Right cardiac atrium (tissue), 5 donors: ENCODE measurements around the gene MT1E. TPM values are rescaled to one million over a fixed set of nuclear protein-coding genes. Genes with fewer than 3 reads are reported as not detected.
A peak's percentile ranks its signal among the peaks of the same experiment; 100 is the strongest.

ENCODE experiments used
- ATAC-seq, 2 donors: fragments of 200-7000 bp; cut with Tn5 transposase; one replicate each; pipeline versions ENCODE4 v1.8.0 to v1.9.1; 2020; ENCODE audit warnings: moderate library complexity in 2 of 2, mild to moderate bottlenecking in 1 of 2
- DNase-seq, 3 donors: peaks; one replicate each; pipeline ENCODE4 v3.0.0-alpha.2; 2020
- H3K27ac ChIP-seq: one replicate; pipeline ENCODE4 v1.5.1; 2013; ENCODE audit warnings: mild to moderate bottlenecking, low read length, control low read depth, moderate library complexity
- H3K27me3 ChIP-seq: one replicate; pipeline ENCODE4 v1.6.1; 2013; ENCODE audit not compliant: control insufficient read depth, insufficient read depth
- H3K4me1 ChIP-seq: one replicate; pipeline ENCODE4 v1.6.1; 2013; ENCODE audit warnings: low read length; ENCODE audit not compliant: control insufficient read depth, insufficient read depth
- H3K4me3 ChIP-seq: one replicate; pipeline ENCODE4 v1.5.1; 2013; ENCODE audit warnings: low read length, control low read depth
- H3K9me3 ChIP-seq: one replicate; pipeline ENCODE4 v1.6.1; 2013; ENCODE audit warnings: low read length; ENCODE audit not compliant: control insufficient read depth
- WGBS: extraction: QIAGEN DNeasy Blood & Tissue Kit; methylation state at CpG from one replicate; pipeline ENCODE4 v1.1.7; 2013; 5-methylcytosine and 5-hydroxymethylcytosine counted together
- intact Hi-C, 4 donors: fragments of 100-400 bp; cut with DNase I; formaldehyde crosslinking; loops; one replicate each; pipeline versions ENCODE4 v1.11.0 to v1.14.0; 2022 to 2023
- polyA plus RNA-seq: library from polyadenylated mRNA; stranded (reverse); fragments of 200-250 nt; gene quantifications from one replicate; pipeline ENCODE4 v1.2.3, GENCODE V29; 2013
- total RNA-seq, 4 donors: library from RNA; stranded (reverse); fragmentation: NEBNext Ultra II Directional; extraction: Animal tissue kit (Norgen Biotek cat#: 25700); gene quantifications; one replicate each; pipeline ENCODE4 v1.2.1, GENCODE V29; 2021
- donor health status: healthy with polysubstance abuse.
- donor health status: DM: no; HTN: yes; CAD: no.
- donor health status: DM: no; HTN: no; CAD: no.
- donor health status: DM: no; HTN: yes; CAD: no; lungs with severe emphysema.
- donor health status: DM: yes; HTN: yes; CAD: no.

Gene MT1E
- total and polyA plus RNA-seq, 5 donors = 58.7 to 129 (median 72.7) TPM

DNA sequence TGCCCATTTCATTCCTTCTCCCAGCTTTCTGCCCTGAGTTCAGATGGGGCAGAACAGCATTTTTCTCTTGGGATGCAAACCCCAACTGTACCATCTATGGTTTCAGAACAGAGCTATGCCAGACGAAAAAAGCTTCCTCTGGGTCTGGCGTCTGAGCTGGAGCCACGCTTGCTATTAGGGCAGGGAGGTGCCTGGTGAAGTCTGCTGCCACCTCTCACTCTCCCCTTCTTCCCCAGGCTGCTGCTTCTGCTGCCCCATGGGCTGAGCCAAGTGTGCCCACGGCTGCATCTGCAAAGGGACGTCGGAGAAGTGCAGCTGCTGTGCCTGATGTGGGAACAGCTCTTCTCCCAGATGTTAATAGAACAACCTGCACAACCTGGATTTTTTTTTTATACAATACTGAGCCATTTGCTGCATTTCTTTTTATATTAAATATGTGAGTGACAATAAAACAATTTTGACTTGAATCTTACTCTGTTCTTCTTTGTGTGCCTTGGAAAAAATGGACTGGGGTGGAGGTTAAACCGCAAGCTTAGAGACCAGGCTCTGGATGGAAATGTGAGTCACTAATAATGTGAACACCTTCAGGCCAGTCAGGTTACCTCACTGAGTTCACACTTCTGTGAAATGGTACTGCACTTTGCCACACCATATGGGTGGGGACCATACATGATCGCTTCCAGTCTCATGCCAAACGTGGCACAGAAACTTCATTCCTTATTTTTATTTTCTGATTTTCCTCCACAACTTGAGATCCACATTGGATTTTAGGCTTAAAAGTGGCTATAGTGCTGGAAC is 11.2 kb downstream of the MT1E start:
- intact Hi-C loops = no loop called here
- no peaks in the 10 kb centered on the region for H3K9me3 ChIP-seq
- no peaks in the 10 kb centered on the region for H3K27me3 ChIP-seq
- H3K27ac ChIP-seq = no peak overlapping the region
- peaks cover 1% of the 10 kb centered on the region for H3K4me1 ChIP-seq
- no peak overlapping the region for H3K4me3 ChIP-seq
- WGBS = 50% methylated on average over 9 of the region's 9 CpGs
- no peak for DNase-seq
- no peak for ATAC-seq

DNA sequence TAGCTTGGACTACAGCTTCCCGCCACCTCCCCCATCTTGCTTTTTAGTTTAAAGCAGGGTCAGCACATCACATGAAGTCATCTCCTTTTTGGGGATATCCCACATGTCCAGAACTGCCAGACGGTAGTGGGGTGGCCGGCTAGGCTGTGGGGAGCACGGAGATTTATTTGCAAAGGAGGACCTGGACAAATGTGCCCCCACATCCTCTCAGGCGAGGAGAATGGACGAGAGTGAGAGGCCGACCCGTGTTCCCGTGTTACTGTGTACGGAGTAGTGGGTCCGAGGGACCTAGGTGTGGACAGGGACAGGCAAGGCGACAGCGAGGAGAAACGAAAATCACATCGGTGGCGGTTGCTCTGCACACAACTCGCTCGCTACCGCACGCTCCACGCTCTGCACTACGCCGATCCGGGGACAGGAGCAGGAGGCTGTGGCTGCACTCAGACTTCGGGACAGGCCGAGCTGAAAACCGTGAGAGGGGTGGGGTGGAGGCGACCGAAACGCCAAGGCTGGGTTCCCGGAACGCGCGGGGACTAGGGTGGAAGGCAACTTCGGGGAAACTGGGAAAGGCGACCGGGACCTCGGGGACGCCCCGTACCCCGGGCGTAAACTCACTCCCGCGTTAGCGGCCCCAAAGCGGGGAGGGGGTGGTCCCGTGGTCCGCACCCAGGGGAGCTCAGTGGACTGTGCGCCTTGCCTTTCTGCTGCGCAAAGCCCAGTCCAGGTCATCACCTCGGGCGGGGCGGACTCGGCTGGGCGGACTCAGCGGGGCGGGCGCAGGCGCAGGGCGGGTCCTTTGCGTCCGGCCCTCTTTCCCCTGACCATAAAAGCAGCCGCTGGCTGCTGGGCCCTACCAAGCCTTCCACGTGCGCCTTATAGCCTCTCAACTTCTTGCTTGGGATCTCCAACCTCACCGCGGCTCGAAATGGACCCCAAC is 12.5 kb downstream of the MT1E start, which contains the start of gene MT1A:
Gene MT1A (plus strand): TSS at position 853 of the 937 bp plus-strand sequence. CDS start 73 bp downstream, at position 926.
- intact Hi-C loops = no loop called here
- ATAC-seq (peak; percentile 91), DNase-seq (peak; percentile 91 to 95 (median 93))
- H3K27ac ChIP-seq = peak within 1 kb of the TSS; percentile 3
- H3K4me1 ChIP-seq = peaks cover 1% of the 10 kb centered on the region
- WGBS = 7% methylated on average over 68 of the region's 68 CpGs
- peak within 1 kb of the TSS; percentile 51 for H3K4me3 ChIP-seq
- no peaks in the 10 kb centered on the region for H3K27me3 ChIP-seq
- no peaks in the 10 kb centered on the region for H3K9me3 ChIP-seq

GRCh38 chr16:56639045-56639444 is 13.5 kb downstream of the MT1E start:
- no peak for ATAC-seq
- H3K27me3 ChIP-seq = no peaks in the 10 kb centered on the region
- intact Hi-C loops = no loop called here
- H3K27ac ChIP-seq = no peak overlapping the region
- H3K4me1 ChIP-seq = peaks cover 1% of the 10 kb centered on the region
- H3K4me3 ChIP-seq = no peak overlapping the region
- 66% methylated on average over 1 of the region's 1 CpG for WGBS
- H3K9me3 ChIP-seq = no peaks in the 10 kb centered on the region
- no peak for DNase-seq

DNA sequence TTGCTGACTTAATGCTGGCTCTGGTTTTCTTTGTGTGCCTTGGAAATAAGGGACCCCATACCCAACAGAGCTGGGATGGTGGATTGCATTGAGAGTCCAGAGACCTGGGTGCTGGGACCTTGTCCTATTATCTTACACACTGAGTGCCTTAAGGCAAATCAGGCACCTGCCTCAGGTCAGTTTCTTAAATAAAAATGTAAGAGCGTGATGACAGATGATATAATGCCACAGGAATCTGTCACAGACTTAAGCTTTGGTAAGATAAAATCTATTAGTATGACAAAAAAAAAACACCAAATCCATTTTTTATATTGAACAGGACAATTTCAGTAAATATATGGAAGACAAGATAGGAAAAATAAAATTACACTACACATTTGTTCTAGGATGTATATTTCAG is 14.5 kb downstream of the MT1E start:
- ATAC-seq (no peak), DNase-seq (no peak)
- Histone ChIP-seq H3K27me3 (no peaks in the 10 kb centered on the region), H3K4me1 (peaks cover 1% of the 10 kb centered on the region), H3K27ac (no peak overlapping the region), H3K4me3 (no peak overlapping the region), H3K9me3 (no peaks in the 10 kb centered on the region)
- intact Hi-C loops = no loop called here
- WGBS = 81% methylated on average over 1 of the region's 1 CpG

- no peak for DNase-seq
- H3K4me3 ChIP-seq = no peak overlapping the region
- peaks cover 1% of the 10 kb centered on the region for H3K4me1 ChIP-seq
- no peak for ATAC-seq
- WGBS = 95% methylated on average over 2 of the region's 2 CpGs
- H3K27ac ChIP-seq = no peak overlapping the region
- H3K9me3 ChIP-seq = no peaks in the 10 kb centered on the region
- no peaks in the 10 kb centered on the region for H3K27me3 ChIP-seq
- intact Hi-C loops = no loop called here
Measured at GRCh38 chr16:56641166-56641565, 15.6 kb downstream of the MT1E start.

GRCh38 chr16:56643080-56643778 is 17.6 kb downstream of the MT1E start:
- no peaks in the 10 kb centered on the region for H3K27me3 ChIP-seq
- DNase-seq (peak; percentile 84 to 93 (median 89)), ATAC-seq (peak; percentile 93 to 94)
- H3K27ac ChIP-seq = no peak overlapping the region
- intact Hi-C loops = no loop called here
- H3K4me1 ChIP-seq = peaks cover 1% of the 10 kb centered on the region
- 4% methylated on average over 42 of the region's 42 CpGs for WGBS
- peak overlapping the region; percentile 17 for H3K4me3 ChIP-seq
- H3K9me3 ChIP-seq = no peaks in the 10 kb centered on the region

GRCh38 chr16:56643833-56644232 is 18.3 kb downstream of the MT1E start:
- no peaks in the 10 kb centered on the region for H3K4me1 ChIP-seq
- H3K4me3 ChIP-seq = no peak overlapping the region
- 50% methylated on average over 5 of the region's 5 CpGs for WGBS
- DNase-seq (no peak), ATAC-seq (no peak)
- H3K27me3 ChIP-seq = no peaks in the 10 kb centered on the region
- H3K9me3 ChIP-seq = no peaks in the 10 kb centered on the region
- no peak overlapping the region for H3K27ac ChIP-seq
- intact Hi-C loops = no loop called here

GRCh38 chr16:56645311-56645710 is 19.7 kb downstream of the MT1E start:
- no peak overlapping the region for H3K4me3 ChIP-seq
- H3K27ac ChIP-seq = no peak overlapping the region
- WGBS = 88% methylated on average over 1 of the region's 1 CpG
- no peaks in the 10 kb centered on the region for H3K9me3 ChIP-seq
- no peak for ATAC-seq
- intact Hi-C loops = no loop called here
- no peak for DNase-seq
- H3K27me3 ChIP-seq = no peaks in the 10 kb centered on the region
- no peaks in the 10 kb centered on the region for H3K4me1 ChIP-seq

DNA sequence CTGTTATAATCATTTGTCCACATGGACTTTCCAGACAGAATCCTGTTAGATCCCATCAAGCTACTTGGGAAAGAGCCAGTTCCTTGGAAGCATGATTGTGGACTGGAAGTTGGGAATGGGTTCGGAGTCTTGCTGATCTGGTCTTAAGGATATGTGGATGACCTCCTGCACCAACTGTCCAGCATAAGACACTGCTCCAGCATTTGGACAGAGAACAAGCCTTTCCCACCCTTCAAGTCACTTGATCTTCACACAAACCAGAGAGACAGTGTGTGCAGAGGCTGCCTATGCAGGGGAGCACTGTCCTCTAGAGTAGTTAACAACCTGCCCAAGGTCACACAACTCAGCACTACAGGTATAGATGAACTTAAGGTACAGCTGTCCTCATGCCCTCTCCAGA is 20.3 kb downstream of the MT1E start:
- no peaks in the 10 kb centered on the region for H3K27me3 ChIP-seq
- intact Hi-C loops = no loop called here
- DNase-seq = no peak

GRCh38 chr16:56647641-56648431 is 22.3 kb downstream of the MT1E start:
- no peak overlapping the region for H3K27ac ChIP-seq
- no peaks in the 10 kb centered on the region for H3K27me3 ChIP-seq
- ATAC-seq = no peak
- 29% methylated on average over 33 of the region's 33 CpGs for WGBS
- no peaks in the 10 kb centered on the region for H3K9me3 ChIP-seq
- no peak for DNase-seq
- no peaks in the 10 kb centered on the region for H3K4me1 ChIP-seq
- no peak overlapping the region for H3K4me3 ChIP-seq
- intact Hi-C loops = no loop called here

More for the DNA sequence above, 20.3 kb downstream of the MT1E start:
- Histone ChIP-seq H3K9me3 (no peaks in the 10 kb centered on the region), H3K4me3 (no peak overlapping the region), H3K27ac (no peak overlapping the region), H3K4me1 (no peaks in the 10 kb centered on the region)
- ATAC-seq = no peak
- WGBS = 0% methylated on average over 1 of the region's 1 CpG
